HUES64 (cell line): Measurements from ENCODE around the gene ARID3A. TPM values are rescaled to one million over a fixed set of nuclear protein-coding genes. Genes with fewer than 3 reads are reported as not detected.
A peak's percentile ranks its signal among the peaks of the same experiment; 100 is the strongest.
"Not testable (repeated sequence)": the region's sequence is repeated elsewhere in the genome, so short reads cannot be mapped to it uniquely, and the experiment has no call there.

ENCODE experiments used
- H3K27ac ChIP-seq: 2 replicates; pipeline ENCODE4 v1.7.0; 2013; ENCODE audit warnings: low read depth, low read length, inconsistent platforms
- H3K27me3 ChIP-seq: 2 replicates; pipeline ENCODE4 v1.6.1; 2013; ENCODE audit warnings: mild to moderate bottlenecking, low read length; ENCODE audit not compliant: insufficient read depth
- H3K36me3 ChIP-seq: 2 replicates; pipeline ENCODE4 v1.6.1; 2013; ENCODE audit warnings: mild to moderate bottlenecking, low read length; ENCODE audit not compliant: insufficient read depth
- H3K4me1 ChIP-seq: 2 replicates; pipeline ENCODE4 v1.6.1; 2013; ENCODE audit warnings: mild to moderate bottlenecking, low read length, moderate library complexity; ENCODE audit not compliant: insufficient read depth
- H3K4me3 ChIP-seq: 2 replicates; pipeline ENCODE4 v1.5.1; 2013; ENCODE audit warnings: mild to moderate bottlenecking, low read length, moderate library complexity
- H3K9ac ChIP-seq: 2 replicates; pipeline ENCODE4 v1.6.1; 2013; ENCODE audit warnings: mild to moderate bottlenecking, low read depth, low read length
- H3K9me3 ChIP-seq: 2 replicates; pipeline ENCODE4 v1.6.1; 2013; ENCODE audit warnings: low read depth, low read length; ENCODE audit not compliant: insufficient read depth
- WGBS: fragments of 150-250, 120-280 bp; methylation state at CpG from one replicate; pipeline ENCODE4 v1.1.7; 2013; ENCODE audit warnings: missing lambda C conversion rate; 5-methylcytosine and 5-hydroxymethylcytosine counted together
- polyA plus RNA-seq, 2 experiments: library from polyadenylated mRNA; stranded (reverse); fragments of 50-300 nt; gene quantifications; one replicate each; pipeline ENCODE4 v1.2.3, GENCODE V29; 2013

The ARID3A gene, protein sequence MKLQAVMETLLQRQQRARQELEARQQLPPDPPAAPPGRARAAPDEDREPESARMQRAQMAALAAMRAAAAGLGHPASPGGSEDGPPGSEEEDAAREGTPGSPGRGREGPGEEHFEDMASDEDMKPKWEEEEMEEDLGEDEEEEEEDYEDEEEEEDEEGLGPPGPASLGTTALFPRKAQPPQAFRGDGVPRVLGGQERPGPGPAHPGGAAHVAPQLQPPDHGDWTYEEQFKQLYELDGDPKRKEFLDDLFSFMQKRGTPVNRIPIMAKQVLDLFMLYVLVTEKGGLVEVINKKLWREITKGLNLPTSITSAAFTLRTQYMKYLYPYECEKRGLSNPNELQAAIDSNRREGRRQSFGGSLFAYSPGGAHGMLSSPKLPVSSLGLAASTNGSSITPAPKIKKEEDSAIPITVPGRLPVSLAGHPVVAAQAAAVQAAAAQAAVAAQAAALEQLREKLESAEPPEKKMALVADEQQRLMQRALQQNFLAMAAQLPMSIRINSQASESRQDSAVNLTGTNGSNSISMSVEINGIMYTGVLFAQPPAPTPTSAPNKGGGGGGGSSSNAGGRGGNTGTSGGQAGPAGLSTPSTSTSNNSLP
- polyA plus RNA-seq (2013, experiment 1 of 2) = 44.2 TPM
- 51.5 TPM for polyA plus RNA-seq (2013, experiment 2 of 2)

GRCh38 chr19:925526-926322 lies at the start of gene ARID3A:
ARID3A (plus strand) TSS chr19:926035; CDS start chr19:929529, 3,494 bp downstream.
- peak within 1 kb of the TSS; percentile 85 for H3K27ac ChIP-seq
- H3K27me3 ChIP-seq = peaks cover 8% of the 10 kb centered on the region
- peak within 1 kb of the TSS; percentile 88 for H3K4me3 ChIP-seq
- peaks cover 5% of the 10 kb centered on the region for H3K4me1 ChIP-seq
- H3K9ac ChIP-seq = peak within 1 kb of the TSS; percentile 88
- peaks cover 10% of the 10 kb centered on the region for H3K36me3 ChIP-seq
- under 1% methylated on average over 97 of the region's 97 CpGs for WGBS
- H3K9me3 ChIP-seq = no peaks in the 10 kb centered on the region

DNA sequence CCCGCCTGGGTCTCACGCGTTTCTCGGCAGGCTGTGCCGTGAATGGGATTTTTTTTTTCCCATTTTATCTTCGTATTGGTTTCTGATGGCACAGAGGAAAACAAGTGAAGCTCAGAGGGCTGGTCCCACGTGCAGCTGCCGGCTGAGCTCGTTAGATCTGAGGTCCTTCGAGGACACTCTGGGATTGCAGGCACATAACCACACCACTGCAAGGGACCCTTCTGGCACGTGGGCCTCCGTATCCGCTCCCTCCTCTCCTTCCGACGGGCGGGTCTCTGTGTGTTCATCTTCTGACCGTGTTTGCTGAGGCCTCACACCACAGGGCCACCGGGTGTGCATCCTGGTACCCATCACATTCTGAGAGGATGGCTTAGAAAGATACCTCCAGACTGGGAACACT lies 49.7 kb upstream of the ARID3A start:
- Histone ChIP-seq H3K9ac (no peak overlapping the region), H3K9me3 (no peaks in the 10 kb centered on the region), H3K36me3 (peaks cover 30% of the 10 kb centered on the region), H3K4me1 (no peaks in the 10 kb centered on the region), H3K27ac (no peak overlapping the region), H3K27me3 (no peaks in the 10 kb centered on the region), H3K4me3 (no peak overlapping the region)
- WGBS = 95% methylated on average over 18 of the region's 18 CpGs

DNA sequence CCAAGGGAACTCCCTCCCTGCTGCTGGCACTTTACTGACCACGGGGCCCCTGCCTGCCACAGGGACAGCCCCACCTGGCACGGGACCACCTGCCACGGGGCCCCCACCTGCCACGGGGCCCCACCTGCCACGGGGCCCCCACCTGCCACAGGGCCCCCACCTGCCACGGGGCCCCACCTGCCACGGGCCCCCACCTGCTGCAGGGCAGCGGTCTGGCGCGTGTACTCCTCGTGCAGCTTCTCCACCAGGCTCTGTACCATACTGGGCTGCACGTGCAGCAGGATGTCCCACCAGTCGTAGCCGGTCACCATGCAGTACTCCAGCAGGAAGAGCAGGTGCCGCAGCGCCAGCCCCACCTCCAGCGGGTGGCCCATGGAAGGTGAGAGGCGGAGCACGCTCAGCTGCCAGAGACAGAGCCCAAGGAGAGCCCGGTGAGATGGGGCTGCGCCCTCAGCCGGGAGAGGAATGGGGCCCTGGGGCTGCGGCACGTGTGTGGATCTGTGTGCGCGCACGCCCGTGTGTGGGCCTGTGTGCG lies 49.0 kb upstream of the ARID3A start:
- H3K4me3 ChIP-seq = no peak overlapping the region
- H3K9ac ChIP-seq = no peak overlapping the region
- H3K27ac ChIP-seq = no peak overlapping the region
- H3K4me1 ChIP-seq = no peaks in the 10 kb centered on the region
- 91% methylated on average over 29 of the region's 29 CpGs for WGBS
- no peaks in the 10 kb centered on the region for H3K27me3 ChIP-seq
- peaks cover 38% of the 10 kb centered on the region for H3K36me3 ChIP-seq
- H3K9me3 ChIP-seq = no peaks in the 10 kb centered on the region

DNA sequence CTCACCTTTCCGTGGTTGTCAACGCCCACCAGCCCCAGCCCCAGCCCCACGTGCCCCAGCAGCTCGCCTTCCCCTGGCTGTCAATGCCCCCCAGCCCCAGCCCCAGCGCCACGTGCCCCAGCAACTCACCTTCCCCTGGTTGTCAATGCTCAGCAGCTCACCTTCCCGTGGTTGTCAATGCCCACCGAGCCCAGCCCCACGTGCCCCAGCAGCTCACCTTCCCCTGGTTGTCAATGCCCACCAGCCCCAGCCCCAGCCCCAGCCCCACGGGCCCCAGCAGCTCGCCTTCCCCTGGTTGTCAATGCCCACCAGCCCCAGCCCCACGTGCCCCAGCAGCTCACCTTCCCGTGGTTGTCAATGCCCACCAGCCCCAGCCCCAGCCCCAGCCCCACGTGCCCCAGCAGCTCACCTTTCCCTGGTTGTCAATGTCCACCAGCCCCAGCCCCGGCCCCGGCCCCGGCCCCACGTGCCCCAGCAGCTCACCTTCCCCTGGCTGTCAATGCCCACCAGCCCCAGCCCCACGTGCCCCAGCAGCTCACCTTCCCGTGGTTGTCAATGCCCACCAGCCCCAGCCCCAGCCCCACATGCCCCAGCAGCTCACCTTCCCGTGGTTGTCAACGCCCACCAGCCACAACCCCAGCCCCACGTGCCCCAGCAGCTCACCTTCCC lies 47.7 kb upstream of the ARID3A start:
- H3K27ac ChIP-seq, H3K9me3 ChIP-seq, H3K9ac ChIP-seq, H3K27me3 ChIP-seq, H3K4me1 ChIP-seq, H3K4me3 ChIP-seq: not testable (repeated sequence)
- peaks cover 49% of the 10 kb centered on the region for H3K36me3 ChIP-seq
- WGBS = 83% methylated on average over 23 of the region's 23 CpGs

GRCh38 chr19:878751-879561 lies 46.9 kb upstream of the ARID3A start:
- not testable (repeated sequence) for H3K4me3 ChIP-seq, H3K9ac ChIP-seq, H3K27ac ChIP-seq, H3K27me3 ChIP-seq, H3K4me1 ChIP-seq, H3K9me3 ChIP-seq
- 87% methylated on average over 24 of the region's 24 CpGs for WGBS
- peaks cover 52% of the 10 kb centered on the region for H3K36me3 ChIP-seq

DNA sequence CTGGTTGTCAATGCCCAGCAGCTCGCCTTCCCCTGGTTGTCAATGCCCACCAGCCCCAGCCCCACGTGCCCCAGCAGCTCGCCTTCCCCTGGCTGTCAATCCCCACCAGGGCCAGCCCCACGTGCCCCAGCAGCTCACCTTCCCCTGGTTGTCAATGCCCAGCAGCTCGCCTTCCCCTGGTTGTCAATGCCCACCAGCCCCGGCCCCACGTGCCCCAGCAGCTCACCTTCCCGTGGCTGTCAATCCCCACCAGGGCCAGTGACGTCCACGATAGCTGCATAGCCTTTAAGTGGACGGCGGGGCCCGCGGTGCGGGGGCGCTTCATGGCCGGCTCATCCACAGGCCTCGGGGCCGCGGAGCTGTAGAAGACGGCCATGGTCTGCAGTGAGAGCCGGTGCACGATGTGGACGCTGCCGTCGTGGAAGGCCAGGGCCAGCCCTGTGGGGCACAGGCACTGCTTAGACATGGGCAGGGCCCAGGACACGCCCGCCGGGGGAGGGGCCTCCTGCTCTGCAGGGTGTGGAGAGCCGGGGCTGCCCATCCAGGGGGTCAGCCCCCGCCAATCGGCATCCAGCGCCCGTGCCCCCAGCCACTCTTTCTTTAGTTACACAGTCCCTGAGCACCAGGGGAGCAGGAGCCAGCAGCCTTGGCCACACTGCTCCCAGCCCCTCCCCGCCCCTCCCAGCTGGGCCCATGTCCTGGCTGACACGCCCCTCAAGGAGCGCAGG lies 46.0 kb upstream of the ARID3A start:
- no peaks in the 10 kb centered on the region for H3K9me3 ChIP-seq
- H3K4me3 ChIP-seq = no peak overlapping the region
- 90% methylated on average over 37 of the region's 37 CpGs for WGBS
- no peaks in the 10 kb centered on the region for H3K4me1 ChIP-seq
- no peaks in the 10 kb centered on the region for H3K27me3 ChIP-seq
- no peak overlapping the region for H3K27ac ChIP-seq
- H3K9ac ChIP-seq = no peak overlapping the region
- H3K36me3 ChIP-seq = peaks cover 48% of the 10 kb centered on the region

- Histone ChIP-seq H3K27ac (no peak overlapping the region), H3K27me3 (no peaks in the 10 kb centered on the region), H3K4me3 (no peak overlapping the region), H3K36me3 (peaks cover 42% of the 10 kb centered on the region), H3K9ac (no peak overlapping the region), H3K9me3 (no peaks in the 10 kb centered on the region), H3K4me1 (no peaks in the 10 kb centered on the region)
- 97% methylated on average over 34 of the region's 34 CpGs for WGBS
Observed at GRCh38 chr19:881385-882071, 44.3 kb upstream of the ARID3A start.

GRCh38 chr19:882871-883497 lies 42.9 kb upstream of the ARID3A start:
- Histone ChIP-seq H3K9me3 (no peaks in the 10 kb centered on the region), H3K27me3 (no peaks in the 10 kb centered on the region), H3K27ac (no peak overlapping the region), H3K9ac (no peak overlapping the region), H3K4me1 (no peaks in the 10 kb centered on the region), H3K4me3 (no peak overlapping the region), H3K36me3 (peaks cover 41% of the 10 kb centered on the region)
- 93% methylated on average over 20 of the region's 30 CpGs for WGBS

DNA sequence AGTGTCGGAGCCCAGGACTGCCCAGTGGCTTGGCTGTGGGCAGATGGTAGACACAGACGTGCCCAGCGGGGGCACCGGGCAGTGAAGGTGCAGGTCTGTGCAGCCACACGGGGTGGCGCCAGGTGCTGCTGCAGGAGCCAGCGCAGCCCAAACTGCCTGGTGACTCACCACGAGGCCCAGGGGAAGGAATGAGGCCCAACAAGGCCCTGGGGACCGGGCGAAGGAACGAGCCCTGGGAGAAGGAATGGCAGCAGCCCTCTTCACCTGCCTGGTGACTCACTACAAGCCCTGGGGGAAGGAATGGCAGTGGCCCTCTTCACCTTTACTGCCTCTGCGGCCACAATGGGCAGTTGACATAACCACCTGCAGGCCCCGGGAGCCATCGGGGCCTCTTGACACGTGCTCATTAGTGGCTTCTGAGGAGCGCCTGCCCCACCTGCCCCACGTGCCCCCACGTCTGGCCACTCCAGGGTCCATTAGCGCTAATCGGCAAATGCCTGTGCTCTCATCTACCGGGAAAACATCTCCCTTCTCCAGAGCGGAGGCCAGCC lies 42.1 kb upstream of the ARID3A start:
- 91% methylated on average over 22 of the region's 22 CpGs for WGBS
- Histone ChIP-seq H3K27ac (no peak overlapping the region), H3K4me3 (no peak overlapping the region), H3K9me3 (no peaks in the 10 kb centered on the region), H3K4me1 (no peaks in the 10 kb centered on the region), H3K9ac (no peak overlapping the region), H3K36me3 (peaks cover 45% of the 10 kb centered on the region), H3K27me3 (no peaks in the 10 kb centered on the region)
